Vagina (tissue), 2 donors: ENCODE measurements around the gene DENND2C.

Experiments used
- POLR2A ChIP-seq, 2 donors: fragments of 450-650 bp; IDR thresholded peaks; one replicate each; pipeline ENCODE4 v1.6.1; 2017; ENCODE audit warnings: antibody characterized with exemption in 2 of 2, mild to moderate bottlenecking in 2 of 2, moderate library complexity in 2 of 2
- POLR2AphosphoS5 ChIP-seq, 2 donors: sonication (generic); formaldehyde crosslinking; IDR thresholded peaks; one replicate each; pipeline ENCODE4 v1.9.0; 2017; ENCODE audit warnings: antibody characterized with exemption in 2 of 2, mild to moderate bottlenecking in 2 of 2, low read depth in 1 of 2; ENCODE audit not compliant: insufficient read depth in 1 of 2
- TF ChIP-seq, protein P1 (sequence below), 3 experiments: fragments of 450-650 bp in 2 of 3; fragments of 200-600 bp in 1 of 3; sonication (generic) in 1 of 3; IDR thresholded peaks; one replicate each; pipeline ENCODE4 v1.5.1; 2017 to 2019; ENCODE audit warnings: antibody characterized with exemption in 3 of 3, mild to moderate bottlenecking in 2 of 3, moderate library complexity in 2 of 3

DNA sequence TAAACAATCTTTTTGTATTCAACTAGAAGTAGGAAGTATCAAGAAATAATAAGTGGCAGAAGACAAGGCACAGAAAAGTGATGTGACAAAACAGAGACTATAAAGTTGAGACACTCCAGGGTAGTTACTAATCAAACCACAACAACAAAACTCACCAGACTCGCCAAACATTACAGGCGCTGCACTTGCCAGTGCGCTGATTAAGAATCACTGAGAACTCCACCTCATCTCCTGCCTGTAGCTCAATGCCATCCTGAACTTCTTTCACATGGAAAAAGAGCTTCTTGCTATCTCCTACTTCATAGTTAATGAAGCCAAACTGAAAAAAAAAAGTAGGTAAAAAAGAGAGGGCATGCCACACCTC is 49.6 kb upstream of the DENND2C start:
- TF ChIP-seq POLR2A (IDR thresholded peaks at IDR 0.05) (no peak), POLR2AphosphoS5 (IDR thresholded peaks at IDR 0.05; ENCODE audit: insufficient read depth in 1 of 2, low read depth in 1 of 2) (no peak)
- TF ChIP-seq, protein P1, sequence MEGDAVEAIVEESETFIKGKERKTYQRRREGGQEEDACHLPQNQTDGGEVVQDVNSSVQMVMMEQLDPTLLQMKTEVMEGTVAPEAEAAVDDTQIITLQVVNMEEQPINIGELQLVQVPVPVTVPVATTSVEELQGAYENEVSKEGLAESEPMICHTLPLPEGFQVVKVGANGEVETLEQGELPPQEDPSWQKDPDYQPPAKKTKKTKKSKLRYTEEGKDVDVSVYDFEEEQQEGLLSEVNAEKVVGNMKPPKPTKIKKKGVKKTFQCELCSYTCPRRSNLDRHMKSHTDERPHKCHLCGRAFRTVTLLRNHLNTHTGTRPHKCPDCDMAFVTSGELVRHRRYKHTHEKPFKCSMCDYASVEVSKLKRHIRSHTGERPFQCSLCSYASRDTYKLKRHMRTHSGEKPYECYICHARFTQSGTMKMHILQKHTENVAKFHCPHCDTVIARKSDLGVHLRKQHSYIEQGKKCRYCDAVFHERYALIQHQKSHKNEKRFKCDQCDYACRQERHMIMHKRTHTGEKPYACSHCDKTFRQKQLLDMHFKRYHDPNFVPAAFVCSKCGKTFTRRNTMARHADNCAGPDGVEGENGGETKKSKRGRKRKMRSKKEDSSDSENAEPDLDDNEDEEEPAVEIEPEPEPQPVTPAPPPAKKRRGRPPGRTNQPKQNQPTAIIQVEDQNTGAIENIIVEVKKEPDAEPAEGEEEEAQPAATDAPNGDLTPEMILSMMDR (IDR thresholded peaks at IDR 0.05) = no peak
